ENCODE measurements around the gene DNAAF5.

The DNAAF5 gene

DNA sequence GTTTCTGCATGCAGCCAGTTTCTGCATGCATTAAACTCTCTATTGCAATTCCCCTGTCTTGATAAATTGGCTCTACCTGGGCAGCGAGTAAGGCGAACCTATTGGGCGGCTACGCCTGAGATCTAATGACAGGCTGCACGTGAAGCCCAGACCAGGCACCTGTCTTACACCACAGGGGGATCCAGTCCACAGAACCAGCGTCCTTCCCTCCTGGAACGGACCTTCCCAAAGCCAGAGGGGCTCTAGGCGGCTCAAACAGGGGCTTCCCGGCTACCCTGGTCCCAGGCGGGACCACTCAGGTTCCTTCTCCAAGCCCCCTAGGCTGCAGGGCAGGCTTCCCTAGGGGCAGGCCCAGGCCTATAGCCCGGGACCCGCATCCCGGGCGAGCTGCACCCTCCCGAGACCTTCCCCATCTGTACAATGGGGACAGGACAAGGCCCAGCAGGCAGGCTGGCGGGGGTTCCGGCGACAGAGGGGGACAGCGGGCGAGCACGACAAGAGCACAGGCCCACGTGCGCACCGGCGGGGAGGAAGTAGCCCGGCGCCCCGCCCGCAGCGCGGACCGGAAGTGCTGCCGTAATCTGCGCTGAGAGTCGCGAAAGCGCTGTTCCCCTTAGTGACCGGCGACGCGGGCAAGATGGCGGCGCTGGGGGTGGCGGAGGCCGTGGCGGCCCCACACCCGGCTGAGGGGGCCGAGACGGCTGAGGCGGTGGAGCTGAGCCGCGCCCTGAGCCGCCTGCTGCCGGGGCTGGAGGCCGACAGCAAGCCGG lies at the start of gene DNAAF5:
Gene DNAAF5, plus strand, starts transcription at position 616 of the 770 bp plus-strand sequence. Its CDS starts 22 bp downstream, at position 638.
- peak; percentile 36 for DNase-seq (ENCODE audit: low read depth)

DNA sequence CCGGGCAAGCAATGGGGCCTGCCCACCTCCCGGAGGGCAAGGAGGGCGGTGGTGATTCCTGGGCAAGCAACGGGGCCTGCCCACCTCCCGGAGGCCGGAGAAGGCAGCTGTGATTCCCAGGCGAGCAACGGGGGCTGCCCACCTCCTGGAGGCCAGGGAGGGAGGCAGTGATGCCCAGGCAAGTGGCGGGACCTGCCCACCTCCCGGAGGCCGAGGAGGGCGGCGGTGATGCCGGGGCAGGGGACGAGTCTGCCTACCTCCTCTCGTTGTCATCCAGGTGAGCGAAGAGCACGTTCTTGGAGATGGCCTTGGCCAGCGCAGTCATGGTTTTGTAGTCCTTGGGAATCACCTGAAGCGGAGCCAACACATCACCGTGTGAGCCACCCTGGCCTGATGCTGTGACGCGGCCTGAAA lies 49.5 kb upstream of the DNAAF5 start:
- no peak for DNase-seq (ENCODE audit: low read depth)

- DNase-seq (ENCODE audit: low read depth) = no peak
Observed at GRCh38 chr7:680411-681127, 45.9 kb upstream of the DNAAF5 start.

DNA sequence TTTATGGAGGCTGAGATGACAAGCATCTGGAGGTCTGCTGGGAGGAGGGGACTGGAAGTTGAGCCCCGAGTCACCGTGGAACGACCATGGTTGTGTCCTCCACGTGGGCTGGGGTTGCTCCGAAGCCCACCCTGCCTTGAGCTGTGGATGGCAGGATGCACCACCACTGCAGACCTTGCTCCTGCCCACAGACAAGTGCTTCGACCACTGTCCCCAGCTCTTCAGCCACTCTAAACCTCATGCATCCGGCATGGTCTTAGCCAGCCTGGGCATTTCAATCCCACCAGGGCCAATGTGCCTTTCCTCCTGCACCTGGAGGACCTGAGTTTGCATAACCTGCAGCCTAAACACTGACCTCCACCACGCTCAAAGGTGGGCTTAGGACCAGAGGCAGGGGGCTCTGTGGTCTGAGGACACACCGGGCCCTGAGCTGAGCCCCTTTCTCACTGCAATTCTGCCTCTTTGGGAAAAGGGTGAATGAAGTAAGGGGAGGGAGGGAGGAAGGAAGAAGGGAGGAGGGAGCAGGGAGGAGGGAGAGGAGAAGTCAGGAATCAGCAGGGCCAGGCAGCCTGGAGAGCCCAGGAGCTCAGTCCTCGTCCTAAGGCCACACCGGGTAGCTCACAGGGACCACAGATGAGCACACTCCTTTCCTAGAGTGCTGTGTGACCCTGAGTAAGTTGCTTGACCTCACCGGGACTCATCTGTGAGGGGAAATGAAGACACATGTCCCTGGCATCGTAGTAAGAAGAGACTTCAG lies 44.8 kb upstream of the DNAAF5 start:
- no peak for DNase-seq (ENCODE audit: low read depth)

DNA sequence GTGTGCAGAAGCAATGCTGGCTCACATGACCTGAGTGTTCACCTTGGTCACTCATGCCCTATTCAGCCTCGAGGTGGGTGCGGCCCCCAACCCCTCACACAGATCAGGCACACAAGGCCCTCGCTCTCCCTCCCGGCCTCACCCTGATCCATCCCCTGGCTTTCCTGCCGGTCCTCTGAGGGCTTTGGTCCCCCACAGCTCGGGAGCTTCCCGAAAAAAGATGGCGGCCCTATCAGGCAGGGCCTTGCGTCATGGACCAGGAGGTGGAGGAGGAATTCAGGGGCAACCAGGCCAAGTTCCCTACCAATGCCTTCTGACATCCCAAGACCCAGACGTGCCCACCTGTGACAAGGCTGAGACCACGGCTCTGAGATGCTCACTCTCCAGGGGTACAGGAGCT lies 43.7 kb upstream of the DNAAF5 start:
- no peak for DNase-seq (ENCODE audit: low read depth)

GRCh38 chr7:683526-684205 lies 42.8 kb upstream of the DNAAF5 start:
- no peak for DNase-seq (ENCODE audit: low read depth)

DNA sequence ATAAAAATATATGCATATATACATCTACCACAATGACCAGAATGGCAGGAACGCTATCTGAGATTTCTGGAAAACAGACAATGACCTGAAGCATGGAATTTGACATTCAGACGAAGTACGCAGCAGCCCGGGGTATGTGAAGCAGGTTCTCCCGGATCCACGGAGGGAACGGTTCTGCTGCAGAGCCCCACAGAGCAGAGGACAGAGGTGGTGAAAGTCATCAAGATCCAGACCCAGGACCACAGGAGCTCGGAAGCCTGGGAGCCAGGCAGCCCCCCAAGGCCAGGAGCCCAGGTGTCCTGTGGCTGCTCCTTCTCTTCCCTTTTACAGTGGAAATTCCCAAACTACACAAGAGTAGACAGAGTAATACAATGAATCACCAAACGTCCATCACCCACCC lies 42.1 kb upstream of the DNAAF5 start:
- DNase-seq (ENCODE audit: low read depth) = no peak

DNA sequence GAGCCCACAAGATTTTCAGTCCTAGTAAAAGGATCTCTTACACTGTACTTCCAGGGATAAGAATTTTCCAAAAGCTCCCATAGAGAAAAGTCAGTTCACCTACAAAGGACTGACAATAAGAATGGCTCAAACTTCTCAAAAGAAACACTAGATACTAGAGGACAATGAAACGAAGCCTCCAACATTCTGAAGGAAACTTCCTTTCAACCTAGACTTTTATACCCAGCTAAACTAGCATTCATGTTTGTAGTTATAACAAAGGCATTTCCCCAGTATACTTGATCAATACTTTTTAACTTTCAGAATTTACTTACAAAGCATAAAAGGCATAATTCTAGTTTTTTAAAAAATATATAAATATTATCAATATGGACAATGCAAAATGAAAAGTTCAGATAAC lies 41.0 kb upstream of the DNAAF5 start:
- DNase-seq (ENCODE audit: low read depth) = no peak

DNA sequence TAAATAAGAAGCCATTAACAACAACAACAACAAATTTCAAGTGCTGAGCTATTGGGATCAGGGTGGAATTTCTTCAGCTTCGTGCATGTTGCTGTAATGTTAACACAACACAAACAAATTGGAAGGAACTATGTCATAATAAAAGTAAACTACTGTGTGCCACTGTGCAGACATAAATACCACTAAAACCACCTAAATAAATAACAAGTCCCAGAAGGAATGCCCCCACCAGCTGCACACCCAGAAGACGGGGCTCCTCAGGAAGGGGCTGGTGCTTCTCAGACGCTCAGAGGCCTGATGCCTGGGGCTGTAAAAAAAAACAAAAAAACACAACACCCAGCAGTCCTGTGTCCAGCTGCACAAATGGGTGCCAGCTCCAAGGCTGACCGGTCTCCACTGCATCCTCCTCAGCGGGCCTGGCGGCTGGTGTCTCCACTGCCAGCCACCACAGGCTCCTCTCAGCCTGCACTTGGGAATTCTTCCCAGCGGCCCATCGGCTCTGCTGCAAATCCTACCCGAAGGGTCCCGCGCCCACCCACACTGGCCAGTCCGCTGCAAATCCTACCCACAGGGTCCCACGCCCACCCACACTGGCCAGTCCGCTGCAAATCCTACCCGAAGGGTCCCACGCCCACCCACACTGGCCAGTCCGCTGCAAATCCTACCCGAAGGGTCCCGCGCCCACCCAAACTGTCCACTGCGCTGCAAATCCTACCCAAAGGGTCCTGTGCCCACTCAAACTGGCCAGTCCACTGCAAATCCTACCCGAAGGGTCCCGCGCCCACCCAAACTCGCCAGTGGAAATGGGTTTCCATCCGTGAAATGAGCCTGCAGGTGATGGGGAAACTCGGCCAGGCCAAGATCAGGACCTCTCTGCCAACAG lies 35.8 kb upstream of the DNAAF5 start:
- DNase-seq (ENCODE audit: low read depth) = no peak

DNA sequence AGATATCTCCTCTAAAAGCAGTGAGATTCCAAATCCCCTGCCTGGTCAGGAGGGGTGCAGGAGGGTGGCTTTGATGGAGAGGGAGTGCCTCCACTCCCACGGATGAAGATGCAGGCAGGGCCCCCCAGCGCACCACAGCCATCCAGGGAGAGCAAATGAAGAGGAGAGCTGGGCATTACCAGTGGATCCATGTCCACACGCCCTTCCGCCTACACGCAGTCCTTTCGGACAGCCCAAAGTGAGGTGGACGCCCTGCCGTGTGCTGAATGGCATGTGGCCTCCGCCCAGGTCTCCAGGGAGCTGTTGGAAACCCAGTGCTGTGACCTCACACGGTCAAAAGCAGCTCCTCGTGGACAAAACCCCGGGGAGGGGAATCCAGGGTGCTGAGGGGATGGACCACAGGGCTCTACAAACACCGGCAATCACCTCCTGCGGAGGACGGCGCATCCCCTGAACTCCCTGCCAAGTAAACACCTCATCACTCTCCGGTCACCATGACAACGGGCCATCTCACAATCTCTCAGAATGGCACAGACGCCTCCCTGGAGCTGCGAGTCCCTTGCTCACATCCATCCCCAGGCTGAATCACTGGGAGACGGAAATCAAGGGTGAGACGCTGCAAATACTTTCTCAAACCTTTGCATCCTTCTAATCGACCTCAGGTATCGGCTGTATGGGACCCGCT lies 35.0 kb upstream of the DNAAF5 start:
- DNase-seq (ENCODE audit: low read depth) = no peak

DNA sequence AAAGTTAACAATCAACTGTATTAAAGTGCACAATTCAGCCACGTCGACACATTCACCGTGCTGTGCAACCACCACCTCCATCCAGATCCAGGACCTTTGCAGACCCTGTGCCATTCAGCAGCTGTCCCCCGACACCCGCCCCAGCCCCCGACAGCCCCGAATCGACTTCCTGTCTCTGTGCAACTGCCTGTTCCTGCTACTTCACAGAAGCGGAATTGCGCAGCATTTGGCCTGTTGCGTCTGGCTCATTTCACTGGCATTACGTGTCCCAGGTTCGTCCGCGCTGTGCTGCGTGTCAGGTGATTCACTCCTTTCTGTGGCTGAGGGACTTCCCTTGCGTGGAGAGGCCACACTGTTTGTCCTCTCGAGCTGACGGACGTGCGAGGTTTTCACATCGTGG lies 33.2 kb upstream of the DNAAF5 start:
- no peak for DNase-seq (ENCODE audit: low read depth)

DNA sequence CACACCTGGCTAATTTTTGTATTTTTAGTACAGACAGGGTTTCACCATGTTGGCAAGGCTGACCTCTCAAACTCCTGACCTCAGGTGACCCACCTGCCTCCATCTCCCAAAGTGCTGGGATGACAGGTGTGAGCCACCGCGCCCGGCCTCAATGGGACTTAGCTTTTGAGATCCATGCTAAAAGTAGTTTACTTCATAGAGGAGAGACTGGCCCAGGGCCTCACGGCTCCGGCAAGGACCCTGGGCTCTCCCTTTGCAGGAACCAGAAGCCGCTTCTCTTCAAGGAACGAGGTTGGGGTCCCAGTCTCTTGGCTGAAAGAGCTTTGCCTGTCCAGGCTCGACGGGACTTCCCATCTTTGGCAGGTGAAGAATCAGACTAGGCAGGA lies 30.1 kb upstream of the DNAAF5 start:
- no peak for DNase-seq (ENCODE audit: low read depth)

- no peak for DNase-seq (ENCODE audit: low read depth)
Observed at GRCh38 chr7:696812-697551, 29.5 kb upstream of the DNAAF5 start.

GRCh38 chr7:698515-699475 lies 27.7 kb upstream of the DNAAF5 start:
- DNase-seq (ENCODE audit: low read depth) = no peak

- no peak for DNase-seq (ENCODE audit: low read depth)
Observed at GRCh38 chr7:699476-700170, 26.9 kb upstream of the DNAAF5 start.

- DNase-seq (ENCODE audit: low read depth) = no peak
Observed at GRCh38 chr7:701086-701671, 25.3 kb upstream of the DNAAF5 start.

DNA sequence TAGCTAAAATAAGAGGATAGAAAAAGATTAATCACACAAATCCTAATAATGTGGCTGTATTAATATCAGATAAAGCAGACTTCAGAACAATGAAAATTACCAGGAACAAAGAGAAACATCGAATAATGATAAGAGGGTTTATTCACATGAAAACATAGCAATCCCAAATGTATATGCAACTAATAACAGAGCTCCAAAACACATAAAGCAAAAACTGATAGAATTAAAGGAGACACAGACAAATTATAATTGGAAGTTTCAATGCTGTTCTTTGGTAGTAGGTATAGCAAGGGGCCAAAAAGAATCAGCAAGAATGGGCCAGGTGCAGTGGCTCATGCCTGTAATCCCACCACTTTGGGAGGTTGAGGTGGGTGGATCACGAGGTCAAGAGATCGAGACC lies 23.4 kb upstream of the DNAAF5 start:
- no peak for DNase-seq (ENCODE audit: low read depth)

GRCh38 chr7:706721-707120 lies 19.8 kb upstream of the DNAAF5 start:
- DNase-seq (ENCODE audit: low read depth) = no peak

Data from HS-5 (cell line).